ENCODE data around the gene YWHAQ. TPM values are rescaled to one million over a fixed set of nuclear protein-coding genes. Genes with fewer than 3 reads are reported as not detected.

Gene YWHAQ
- total RNA-seq, 3 donors from 2014 or later = 204 to 256 (median 251) TPM

GRCh38 chr2:9660154-9660553 lies 29.4 kb upstream of the YWHAQ start:
- no peaks in the 10 kb centered on the region for H3K9me3 ChIP-seq
- no peaks in the 10 kb centered on the region for H3K4me1 ChIP-seq (ENCODE audit: low read depth)
- TF ChIP-seq CTCF (IDR thresholded peaks at IDR 0.05) = no peak
- intact Hi-C loops (cut with DNase I, micrococcal nuclease) = no loop called here
- no peak for ATAC-seq
- DNase-seq = no peak
- H3K36me3 ChIP-seq (ENCODE audit: low read depth) = no peaks in the 10 kb centered on the region
- H3K4me3 ChIP-seq = no peak overlapping the region

- TF ChIP-seq CTCF (IDR thresholded peaks at IDR 0.05) = no peak
- ATAC-seq (no peak), DNase-seq (no peak)
- intact Hi-C loops (cut with DNase I, micrococcal nuclease) = no loop called here
- H3K9me3 ChIP-seq = no peaks in the 10 kb centered on the region
- no peak overlapping the region for H3K4me3 ChIP-seq
- no peaks in the 10 kb centered on the region for H3K4me1 ChIP-seq (ENCODE audit: low read depth)
- no peaks in the 10 kb centered on the region for H3K36me3 ChIP-seq (ENCODE audit: low read depth)
Measured at GRCh38 chr2:9658972-9659371, 28.2 kb upstream of the YWHAQ start.

GRCh38 chr2:9657731-9658130 lies 26.9 kb upstream of the YWHAQ start:
- Histone ChIP-seq H3K36me3 (ENCODE audit: low read depth) (no peaks in the 10 kb centered on the region), H3K4me3 (no peak overlapping the region), H3K9me3 (no peaks in the 10 kb centered on the region), H3K4me1 (ENCODE audit: low read depth) (no peaks in the 10 kb centered on the region)
- ATAC-seq (no peak), DNase-seq (no peak)
- intact Hi-C loops (cut with DNase I, micrococcal nuclease) = no loop called here
- TF ChIP-seq CTCF (IDR thresholded peaks at IDR 0.05) = no peak

GRCh38 chr2:9657083-9657482 lies 26.3 kb upstream of the YWHAQ start:
- TF ChIP-seq CTCF (IDR thresholded peaks at IDR 0.05) = no peak
- intact Hi-C loops (cut with DNase I, micrococcal nuclease) = no loop called here
- ATAC-seq = no peak
- Histone ChIP-seq H3K36me3 (ENCODE audit: low read depth) (no peaks in the 10 kb centered on the region), H3K4me3 (no peak overlapping the region), H3K4me1 (ENCODE audit: low read depth) (no peaks in the 10 kb centered on the region), H3K9me3 (no peaks in the 10 kb centered on the region)
- DNase-seq = no peak

- H3K9me3 ChIP-seq = no peaks in the 10 kb centered on the region
- no peaks in the 10 kb centered on the region for H3K36me3 ChIP-seq (ENCODE audit: low read depth)
- intact Hi-C loops (cut with DNase I, micrococcal nuclease) = no loop called here
- ATAC-seq (peak; percentile 51), DNase-seq (no peak)
- H3K4me1 ChIP-seq (ENCODE audit: low read depth) = no peaks in the 10 kb centered on the region
- H3K4me3 ChIP-seq = no peak overlapping the region
- no peak for TF ChIP-seq CTCF (IDR thresholded peaks at IDR 0.05)
Measured at GRCh38 chr2:9656270-9656766, 25.5 kb upstream of the YWHAQ start.
